Neural cell (in vitro differentiated cells): Measurements from ENCODE around the gene NECTIN1. TPM values are rescaled to one million over a fixed set of nuclear protein-coding genes. Genes with fewer than 3 reads are reported as not detected.

ENCODE experiments used
- H2AFZ ChIP-seq: fragments of 200-600, 300-800 bp; sonication (generic), shearing (Covaris generic); 2 replicates; pipeline ENCODE4 v1.6.0; 2014; ENCODE audit warnings: low read depth, mild to moderate bottlenecking, antibody characterized with exemption, low read length, moderate library complexity
- H3F3A ChIP-seq: fragments of 200-600 bp; shearing (Covaris generic); 2 replicates; pipeline ENCODE4 v1.6.1; 2016; ENCODE audit warnings: mild to moderate bottlenecking, moderate library complexity, mixed read lengths, antibody characterized with exemption, low read length; ENCODE audit not compliant: insufficient read depth, poor library complexity, severe bottlenecking
- H3K27ac ChIP-seq: fragments of 200-600, 300-800 bp; sonication (generic), shearing (Covaris generic); 2 replicates; pipeline ENCODE4 v1.5.1; 2014; ENCODE audit warnings: mild to moderate bottlenecking, low read length, moderate library complexity
- H3K27me3 ChIP-seq: fragments of 300-800, 200-600 bp; sonication (generic), shearing (Covaris generic); 2 replicates; pipeline ENCODE4 v1.6.0; 2014; ENCODE audit warnings: mild to moderate bottlenecking, low read depth, low read length, moderate library complexity; ENCODE audit not compliant: insufficient read depth
- H3K36me3 ChIP-seq: fragments of 300-800, 200-600 bp; sonication (generic), shearing (Covaris generic); 2 replicates; pipeline ENCODE4 v1.5.1; 2014; ENCODE audit warnings: mild to moderate bottlenecking, antibody characterized with exemption, low read length, moderate library complexity; ENCODE audit not compliant: insufficient read depth
- H3K4me2 ChIP-seq: fragments of 300-800, 200-600 bp; sonication (generic), shearing (Covaris generic); 2 replicates; pipeline ENCODE4 v1.6.0; 2014; ENCODE audit warnings: mild to moderate bottlenecking, low read length
- H3K4me3 ChIP-seq: fragments of 300-800, 200-600 bp; sonication (generic), shearing (Covaris generic); 2 replicates; pipeline ENCODE4 v1.5.1; 2014; ENCODE audit warnings: mild to moderate bottlenecking, low read length, moderate library complexity
- H3K79me2 ChIP-seq: fragments of 200-600 bp; shearing (Covaris generic); replicated peaks from 2 replicates; pipeline ENCODE4 v1.6.0; 2014; ENCODE audit warnings: mild to moderate bottlenecking, low read length, moderate library complexity; ENCODE audit not compliant: insufficient read depth
- H3K9ac ChIP-seq: fragments of 300-800, 200-600 bp; sonication (generic), shearing (Covaris generic); 2 replicates; pipeline ENCODE4 v1.6.1; 2016; ENCODE audit warnings: mild to moderate bottlenecking, low read length, mixed read lengths
- H3K9me2 ChIP-seq: fragments of 200-600 bp; shearing (Covaris generic); 2 replicates; pipeline ENCODE4 v1.6.1; 2016; ENCODE audit warnings: mild to moderate bottlenecking, low read length, mixed read lengths; ENCODE audit not compliant: insufficient read depth
- H3K9me3 ChIP-seq: fragments of 200-600, 300-800 bp; sonication (generic), shearing (Covaris generic); 2 replicates; pipeline ENCODE4 v1.6.1; 2016; ENCODE audit warnings: mild to moderate bottlenecking, mixed run types, low read length, moderate library complexity, mixed read lengths
- H4K20me1 ChIP-seq: fragments of 200-600 bp; shearing (Covaris generic); 2 replicates; pipeline ENCODE4 v1.6.1; 2016; ENCODE audit warnings: mild to moderate bottlenecking, mixed run types; ENCODE audit not compliant: insufficient read depth
- CTCF ChIP-seq: fragments of 450-650 bp; IDR thresholded peaks from 2 replicates; pipeline ENCODE4 v1.5.1; 2014; ENCODE audit warnings: antibody characterized with exemption, mild to moderate bottlenecking, moderate library complexity; ENCODE audit not compliant: poor library complexity, severe bottlenecking
- EP300 ChIP-seq: fragments of 450-650 bp; conservative IDR thresholded peaks from 2 replicates; pipeline ENCODE4 v1.6.1; 2014; ENCODE audit warnings: antibody characterized with exemption, mild to moderate bottlenecking, moderate library complexity; ENCODE audit not compliant: poor library complexity, severe bottlenecking
- EZH2 ChIP-seq: fragments of 200-600, 300-800 bp; shearing (Covaris generic), sonication (generic); IDR thresholded peaks from 2 replicates; pipeline ENCODE4 v1.6.1; 2014; ENCODE audit warnings: antibody characterized with exemption, low read length, borderline replicate concordance, mild to moderate bottlenecking; ENCODE audit not compliant: insufficient read depth, poor library complexity, severe bottlenecking
- MXI1 ChIP-seq: fragments of 450-650 bp; conservative IDR thresholded peaks from 2 replicates; pipeline ENCODE4 v1.6.1; 2014; ENCODE audit warnings: antibody characterized with exemption, mild to moderate bottlenecking; ENCODE audit not compliant: poor library complexity, severe bottlenecking
- POLR2AphosphoS5 ChIP-seq: IDR thresholded peaks from 2 replicates; pipeline ENCODE4 v1.6.1; 2012
- RAD21 ChIP-seq: fragments of 450-650 bp; conservative IDR thresholded peaks from 2 replicates; pipeline ENCODE4 v1.6.1; 2014; ENCODE audit warnings: antibody characterized with exemption, mild to moderate bottlenecking, moderate library complexity
- SMC3 ChIP-seq: fragments of 450-650 bp; conservative IDR thresholded peaks from 2 replicates; pipeline ENCODE4 v1.6.1; 2014; ENCODE audit warnings: antibody characterized with exemption, mild to moderate bottlenecking, moderate library complexity; ENCODE audit not compliant: poor library complexity
- TAF1 ChIP-seq: IDR thresholded peaks from 2 replicates; pipeline ENCODE4 v1.6.1; 2012; ENCODE audit warnings: low read depth
- polyA plus RNA-seq: library from polyadenylated mRNA; depleted of rRNA; stranded (reverse); fragments of >200 nt; gene quantifications from 2 replicates; pipeline ENCODE4 v1.2.3, GENCODE V29; 2014
- TF ChIP-seq, protein P1 (sequence below): IDR thresholded peaks from 2 replicates; pipeline ENCODE4 v1.6.1; 2012; ENCODE audit warnings: borderline replicate concordance

The NECTIN1 gene
- polyA plus RNA-seq, 1 donor from 2014 or later, result 5.6 TPM

DNA sequence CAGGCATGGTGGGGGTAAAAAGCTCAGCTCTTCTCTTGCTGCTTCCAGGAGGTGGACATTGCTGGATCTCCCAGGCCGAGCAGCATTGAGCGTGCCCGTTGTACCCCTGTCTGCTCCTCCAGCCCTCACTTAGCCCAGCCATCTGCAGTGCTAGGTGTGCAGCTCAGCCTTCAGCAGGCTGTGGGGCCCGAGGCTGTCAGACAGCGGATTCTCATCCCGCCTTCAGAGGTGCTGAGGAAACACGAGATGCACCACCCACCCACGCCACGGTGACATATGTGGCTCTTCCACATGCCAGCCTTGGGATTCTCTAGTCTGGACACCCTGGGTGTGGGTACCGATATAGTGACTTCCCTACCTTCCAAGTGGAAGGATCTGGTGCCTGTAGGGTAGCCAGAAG lies 48.9 kb upstream of the NECTIN1 start:
- Histone ChIP-seq H3F3A (no peaks in the 10 kb centered on the region), H3K9me2 (no peaks in the 10 kb centered on the region), H3K27me3 (peaks cover 14% of the 10 kb centered on the region), H3K4me2 (no peak overlapping the region), H2AFZ (no peak overlapping the region), H3K27ac (no peak overlapping the region), H3K9ac (no peak overlapping the region), H3K79me2 (no peaks in the 10 kb centered on the region), H4K20me1 (no peaks in the 10 kb centered on the region), H3K36me3 (no peaks in the 10 kb centered on the region), H3K9me3 (no peaks in the 10 kb centered on the region), H3K4me3 (no peak overlapping the region)
- no peak for TF ChIP-seq SMC3
- TF ChIP-seq, protein P1, sequence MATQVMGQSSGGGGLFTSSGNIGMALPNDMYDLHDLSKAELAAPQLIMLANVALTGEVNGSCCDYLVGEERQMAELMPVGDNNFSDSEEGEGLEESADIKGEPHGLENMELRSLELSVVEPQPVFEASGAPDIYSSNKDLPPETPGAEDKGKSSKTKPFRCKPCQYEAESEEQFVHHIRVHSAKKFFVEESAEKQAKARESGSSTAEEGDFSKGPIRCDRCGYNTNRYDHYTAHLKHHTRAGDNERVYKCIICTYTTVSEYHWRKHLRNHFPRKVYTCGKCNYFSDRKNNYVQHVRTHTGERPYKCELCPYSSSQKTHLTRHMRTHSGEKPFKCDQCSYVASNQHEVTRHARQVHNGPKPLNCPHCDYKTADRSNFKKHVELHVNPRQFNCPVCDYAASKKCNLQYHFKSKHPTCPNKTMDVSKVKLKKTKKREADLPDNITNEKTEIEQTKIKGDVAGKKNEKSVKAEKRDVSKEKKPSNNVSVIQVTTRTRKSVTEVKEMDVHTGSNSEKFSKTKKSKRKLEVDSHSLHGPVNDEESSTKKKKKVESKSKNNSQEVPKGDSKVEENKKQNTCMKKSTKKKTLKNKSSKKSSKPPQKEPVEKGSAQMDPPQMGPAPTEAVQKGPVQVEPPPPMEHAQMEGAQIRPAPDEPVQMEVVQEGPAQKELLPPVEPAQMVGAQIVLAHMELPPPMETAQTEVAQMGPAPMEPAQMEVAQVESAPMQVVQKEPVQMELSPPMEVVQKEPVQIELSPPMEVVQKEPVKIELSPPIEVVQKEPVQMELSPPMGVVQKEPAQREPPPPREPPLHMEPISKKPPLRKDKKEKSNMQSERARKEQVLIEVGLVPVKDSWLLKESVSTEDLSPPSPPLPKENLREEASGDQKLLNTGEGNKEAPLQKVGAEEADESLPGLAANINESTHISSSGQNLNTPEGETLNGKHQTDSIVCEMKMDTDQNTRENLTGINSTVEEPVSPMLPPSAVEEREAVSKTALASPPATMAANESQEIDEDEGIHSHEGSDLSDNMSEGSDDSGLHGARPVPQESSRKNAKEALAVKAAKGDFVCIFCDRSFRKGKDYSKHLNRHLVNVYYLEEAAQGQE, result no peak

DNA sequence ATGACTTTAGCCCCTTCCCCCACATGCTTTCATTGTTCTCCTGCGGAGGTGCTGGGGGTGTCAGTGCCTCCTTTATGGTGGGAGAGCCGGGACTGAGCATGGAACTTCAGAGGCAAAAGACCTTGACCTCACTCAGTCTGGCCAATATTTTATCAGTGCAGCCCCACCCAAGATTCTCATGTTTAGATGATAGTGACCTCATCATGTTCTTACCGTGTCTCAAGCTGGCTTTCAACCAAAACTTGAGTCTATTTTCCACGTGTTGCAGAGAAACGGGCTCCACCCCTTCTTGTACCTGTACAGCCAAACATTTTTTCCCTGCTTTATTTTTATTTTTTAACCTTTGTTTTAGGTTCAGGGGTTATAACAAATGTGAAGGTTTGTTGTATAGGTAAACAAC lies 47.7 kb upstream of the NECTIN1 start:
- Histone ChIP-seq H3F3A (no peaks in the 10 kb centered on the region), H3K27ac (no peak overlapping the region), H3K4me3 (no peak overlapping the region), H3K36me3 (no peaks in the 10 kb centered on the region), H3K9me2 (no peaks in the 10 kb centered on the region), H3K4me2 (no peak overlapping the region), H4K20me1 (no peaks in the 10 kb centered on the region), H3K79me2 (no peaks in the 10 kb centered on the region), H3K9me3 (no peaks in the 10 kb centered on the region), H2AFZ (no peak overlapping the region), H3K27me3 (peaks cover 14% of the 10 kb centered on the region), H3K9ac (no peak overlapping the region)
- TF ChIP-seq POLR2AphosphoS5 (no peak), EP300 (no peak), MXI1 (no peak), TAF1 (no peak), EZH2 (no peak), SMC3 (no peak), CTCF (no peak), RAD21 (no peak)
- TF ChIP-seq, protein P1, result no peak
